HS-5 (cell line): ENCODE data around the gene ELAVL4.

ENCODE experiments used
- DNase-seq: peaks from one replicate; pipeline ENCODE4 v3.0.0-alpha.2; 2012; ENCODE audit warnings: low read depth

Gene ELAVL4

GRCh38 chr1:50108497-50109059, at the start of gene ELAVL4:
Gene ELAVL4, plus strand, starts transcription at chr1:50108920. Its CDS starts 270 bp downstream, at chr1:50109190.
- no peak for DNase-seq

GRCh38 chr1:50060279-50060678, 48.4 kb upstream of the ELAVL4 start:
- DNase-seq, result no peak

- no peak for DNase-seq
These were observed 41.9 kb upstream of the ELAVL4 start for GRCh38 chr1:50066806-50067205.

- no peak for DNase-seq
These were observed 33.8 kb upstream of the ELAVL4 start for GRCh38 chr1:50074931-50075330.

- DNase-seq, result no peak
These were observed 31.4 kb upstream of the ELAVL4 start for GRCh38 chr1:50077273-50077672.

- no peak for DNase-seq
These were observed 27.7 kb upstream of the ELAVL4 start for GRCh38 chr1:50080904-50081586.

GRCh38 chr1:50084389-50084788, 24.3 kb upstream of the ELAVL4 start:
- DNase-seq, result no peak

- DNase-seq, result no peak
These were observed 17.7 kb upstream of the ELAVL4 start for GRCh38 chr1:50091068-50091467.

GRCh38 chr1:50095716-50096115, 13.0 kb upstream of the ELAVL4 start:
- no peak for DNase-seq

- no peak for DNase-seq
These were observed 11.6 kb upstream of the ELAVL4 start for GRCh38 chr1:50097021-50097679.

- DNase-seq, result no peak
These were observed 10.9 kb upstream of the ELAVL4 start for GRCh38 chr1:50097791-50098190.

- DNase-seq, result no peak
These were observed 10.1 kb upstream of the ELAVL4 start for GRCh38 chr1:50098591-50099021.

GRCh38 chr1:50099654-50100053, 9.1 kb upstream of the ELAVL4 start:
- DNase-seq, result no peak

- no peak for DNase-seq
These were observed 5.1 kb upstream of the ELAVL4 start for GRCh38 chr1:50103615-50104081.

- DNase-seq, result no peak
These were observed 3.3 kb upstream of the ELAVL4 start for GRCh38 chr1:50105433-50105832.

GRCh38 chr1:50106095-50106761, 2.5 kb upstream of the ELAVL4 start:
- DNase-seq, result no peak

GRCh38 chr1:50109116-50109515, 396 bp downstream of the ELAVL4 start:
- DNase-seq, result no peak

- no peak for DNase-seq
These were observed 941 bp downstream of the ELAVL4 start for GRCh38 chr1:50109647-50110075.

GRCh38 chr1:50110151-50110550, 1.4 kb downstream of the ELAVL4 start:
- DNase-seq, result no peak

GRCh38 chr1:50110656-50111055, 1.9 kb downstream of the ELAVL4 start:
- no peak for DNase-seq

GRCh38 chr1:50111503-50111902, 2.8 kb downstream of the ELAVL4 start:
- DNase-seq, result no peak

- DNase-seq, result no peak
These were observed 3.5 kb downstream of the ELAVL4 start for GRCh38 chr1:50112193-50112592.

- no peak for DNase-seq
These were observed 14.4 kb downstream of the ELAVL4 start for GRCh38 chr1:50123071-50123470.
